Left ventricle myocardium inferior (tissue), 1 donor: Measurements from ENCODE around the gene SASH1. TPM values are rescaled to one million over a fixed set of nuclear protein-coding genes. Genes with fewer than 3 reads are reported as not detected.

ENCODE experiments used
- DNase-seq: peaks from one replicate; pipeline ENCODE4 v3.0.0-alpha.2; 2020
- H3K27ac ChIP-seq: fragments of 200-600 bp; replicated peaks from 2 replicates; pipeline ENCODE4 v1.8.0; 2021
- H3K27me3 ChIP-seq: fragments of 200-600 bp; 2 replicates; pipeline ENCODE4 v1.8.0; 2021; ENCODE audit warnings: low read depth
- H3K36me3 ChIP-seq: fragments of 200-600 bp; 2 replicates; pipeline ENCODE4 v1.8.0; 2021
- H3K4me1 ChIP-seq: fragments of 200-600 bp; 2 replicates; pipeline ENCODE4 v1.8.0; 2021
- H3K4me3 ChIP-seq: fragments of 200-600 bp; 2 replicates; pipeline ENCODE4 v1.8.0; 2021; ENCODE audit warnings: mild to moderate bottlenecking, moderate library complexity
- H3K9me3 ChIP-seq: fragments of 200-600 bp; replicated peaks from 2 replicates; pipeline ENCODE4 v1.8.0; 2021
- intact Hi-C: fragments of 100-400 bp; cut with micrococcal nuclease; formaldehyde crosslinking; loops from one replicate; pipeline ENCODE4 v1.11.0; 2022
- total RNA-seq: library from RNA; stranded (reverse); fragmentation: NEBNext Ultra II Directional; extraction: Animal tissue kit (Norgen Biotek cat#: 25700); gene quantifications from one replicate; pipeline ENCODE4 v1.2.1, GENCODE V29; 2021
- TF ChIP-seq, protein P1 (sequence below): fragments of 200-600 bp; IDR thresholded peaks from 2 replicates; pipeline ENCODE4 v1.8.0; 2021; ENCODE audit warnings: antibody characterized with exemption, mild to moderate bottlenecking, borderline replicate concordance
- donor health status: DM: no; HTN: yes; CAD: no; lungs with severe emphysema.

SASH1 gene
- total RNA-seq, 1 donor from 2014 or later: 22.5 TPM

DNA sequence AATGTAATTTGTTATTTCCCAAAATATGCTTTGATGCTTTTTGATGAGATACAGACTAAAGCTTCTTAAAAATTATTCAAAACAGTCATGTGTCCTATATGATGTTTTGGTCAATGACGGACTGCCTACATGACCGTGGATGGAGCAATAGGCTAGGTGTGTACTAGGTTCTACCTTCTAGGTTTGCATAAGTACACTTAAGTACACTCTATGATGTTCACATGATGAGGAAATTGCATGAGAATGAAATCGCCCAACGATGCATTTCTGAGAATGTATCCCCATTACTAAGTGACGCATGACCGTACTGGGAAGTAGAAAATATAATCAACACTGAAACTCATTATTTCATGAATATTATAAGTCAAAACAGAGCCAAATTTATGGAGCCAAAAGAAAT, 252.9 kb downstream of the SASH1 start:
- no peak for DNase-seq
- Histone ChIP-seq H3K27me3 (peaks cover 2% of the 10 kb centered on the region), H3K4me3 (no peak overlapping the region), H3K4me1 (no peaks in the 10 kb centered on the region), H3K9me3 (no peaks in the 10 kb centered on the region), H3K36me3 (no peaks in the 10 kb centered on the region), H3K27ac (no peak overlapping the region)
- intact Hi-C loops: no loop called here
- TF ChIP-seq, protein P1, sequence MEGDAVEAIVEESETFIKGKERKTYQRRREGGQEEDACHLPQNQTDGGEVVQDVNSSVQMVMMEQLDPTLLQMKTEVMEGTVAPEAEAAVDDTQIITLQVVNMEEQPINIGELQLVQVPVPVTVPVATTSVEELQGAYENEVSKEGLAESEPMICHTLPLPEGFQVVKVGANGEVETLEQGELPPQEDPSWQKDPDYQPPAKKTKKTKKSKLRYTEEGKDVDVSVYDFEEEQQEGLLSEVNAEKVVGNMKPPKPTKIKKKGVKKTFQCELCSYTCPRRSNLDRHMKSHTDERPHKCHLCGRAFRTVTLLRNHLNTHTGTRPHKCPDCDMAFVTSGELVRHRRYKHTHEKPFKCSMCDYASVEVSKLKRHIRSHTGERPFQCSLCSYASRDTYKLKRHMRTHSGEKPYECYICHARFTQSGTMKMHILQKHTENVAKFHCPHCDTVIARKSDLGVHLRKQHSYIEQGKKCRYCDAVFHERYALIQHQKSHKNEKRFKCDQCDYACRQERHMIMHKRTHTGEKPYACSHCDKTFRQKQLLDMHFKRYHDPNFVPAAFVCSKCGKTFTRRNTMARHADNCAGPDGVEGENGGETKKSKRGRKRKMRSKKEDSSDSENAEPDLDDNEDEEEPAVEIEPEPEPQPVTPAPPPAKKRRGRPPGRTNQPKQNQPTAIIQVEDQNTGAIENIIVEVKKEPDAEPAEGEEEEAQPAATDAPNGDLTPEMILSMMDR: no peak

DNA sequence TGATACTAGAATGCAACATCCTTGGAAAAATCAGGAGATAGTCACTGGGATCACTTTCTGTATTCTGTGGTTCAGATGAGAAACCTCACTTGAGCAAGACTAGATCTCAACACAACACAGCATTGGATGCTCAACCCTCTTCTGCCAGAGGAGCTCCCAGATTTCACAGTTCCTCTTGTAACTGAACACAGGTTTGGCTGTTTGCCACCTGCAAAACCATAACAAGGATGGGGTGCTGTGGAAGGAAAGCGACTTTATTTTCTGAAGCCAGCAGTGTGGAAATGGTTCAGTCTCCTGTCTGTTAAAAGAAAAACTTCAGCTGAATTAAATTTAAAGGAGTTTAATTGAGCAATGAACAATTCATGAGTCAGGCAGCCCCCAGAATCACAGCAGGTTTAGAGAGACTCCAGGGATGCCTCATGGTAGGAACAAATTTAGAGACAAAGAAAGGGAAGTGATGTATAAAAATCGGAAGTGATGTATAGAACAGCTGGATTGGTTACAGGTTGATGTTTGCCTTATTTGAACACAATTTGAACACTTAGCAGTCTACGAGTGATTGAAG, 254.3 kb downstream of the SASH1 start:
- no peak for DNase-seq
- Histone ChIP-seq H3K4me3 (no peak overlapping the region), H3K9me3 (no peaks in the 10 kb centered on the region), H3K27me3 (no peaks in the 10 kb centered on the region), H3K4me1 (no peaks in the 10 kb centered on the region), H3K36me3 (no peaks in the 10 kb centered on the region), H3K27ac (no peak overlapping the region)
- TF ChIP-seq, protein P1: no peak
- intact Hi-C loops: no loop called here

DNA sequence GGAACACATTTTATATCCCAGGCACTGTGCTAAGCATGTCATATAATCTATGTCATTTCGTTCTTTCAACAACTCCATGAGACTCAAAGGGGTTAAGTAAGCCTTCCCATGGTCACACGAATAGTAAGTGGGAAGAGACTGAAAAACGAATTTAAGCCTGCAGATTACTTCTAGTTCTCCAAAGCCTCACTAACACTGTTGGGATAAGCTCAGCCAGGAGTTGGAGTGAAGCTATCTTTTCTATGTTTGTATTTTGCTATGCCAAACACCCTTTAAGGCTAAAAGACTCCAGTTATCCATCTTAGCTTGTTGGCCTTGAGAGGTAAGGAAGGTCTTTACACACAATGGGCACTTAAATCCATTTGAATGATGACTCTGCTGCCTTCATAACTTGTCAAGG, 256.1 kb downstream of the SASH1 start:
- DNase-seq: no peak
- TF ChIP-seq, protein P1: no peak
- intact Hi-C loops: no loop called here
- no peaks in the 10 kb centered on the region for H3K9me3 ChIP-seq
- H3K36me3 ChIP-seq: no peaks in the 10 kb centered on the region
- H3K27ac ChIP-seq: no peak overlapping the region
- no peak overlapping the region for H3K4me3 ChIP-seq
- H3K4me1 ChIP-seq: no peaks in the 10 kb centered on the region
- no peaks in the 10 kb centered on the region for H3K27me3 ChIP-seq

DNA sequence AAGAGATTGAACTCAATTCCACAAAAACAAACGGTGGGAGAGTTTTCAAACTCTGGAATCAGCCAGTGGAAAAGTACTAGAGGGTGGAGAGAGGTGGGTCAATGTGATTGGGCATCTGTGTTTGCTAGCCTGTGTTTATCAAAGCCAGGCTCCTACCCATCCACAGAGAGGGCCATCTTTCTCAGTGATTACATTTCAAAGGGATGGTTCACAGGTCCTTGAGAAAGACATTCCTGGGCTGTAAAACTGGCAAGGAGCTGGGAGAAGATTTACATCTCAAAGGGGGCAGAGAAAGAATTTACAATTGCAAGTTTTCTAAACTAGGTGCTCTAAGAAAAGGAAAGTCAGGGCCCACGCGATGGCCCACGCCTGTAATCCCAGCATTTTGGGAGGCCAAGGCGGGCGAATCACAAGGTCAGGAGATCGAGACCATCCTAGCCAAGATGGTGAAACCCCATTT, 257.4 kb downstream of the SASH1 start:
- H3K27ac ChIP-seq: no peak overlapping the region

More for the DNA sequence above, 257.4 kb downstream of the SASH1 start:
- no peak overlapping the region for H3K4me3 ChIP-seq
- no peak for DNase-seq
- TF ChIP-seq, protein P1: no peak
- H3K27me3 ChIP-seq: no peaks in the 10 kb centered on the region
- no peaks in the 10 kb centered on the region for H3K9me3 ChIP-seq
- intact Hi-C loops: no loop called here
- no peaks in the 10 kb centered on the region for H3K36me3 ChIP-seq
- H3K4me1 ChIP-seq: no peaks in the 10 kb centered on the region
